IPS DF 4.7 (cell line): Measurements from ENCODE around the gene CCNL1.
"Not testable (repeated sequence)": the region's sequence is repeated elsewhere in the genome, so short reads cannot be mapped to it uniquely, and the experiment has no call there.

ENCODE experiments used
- DNase-seq: peaks from one replicate; pipeline ENCODE4 v3.0.0-alpha.2; 2013; ENCODE audit warnings: low spot score; ENCODE audit errors: extremely low read depth

The CCNL1 gene

DNA sequence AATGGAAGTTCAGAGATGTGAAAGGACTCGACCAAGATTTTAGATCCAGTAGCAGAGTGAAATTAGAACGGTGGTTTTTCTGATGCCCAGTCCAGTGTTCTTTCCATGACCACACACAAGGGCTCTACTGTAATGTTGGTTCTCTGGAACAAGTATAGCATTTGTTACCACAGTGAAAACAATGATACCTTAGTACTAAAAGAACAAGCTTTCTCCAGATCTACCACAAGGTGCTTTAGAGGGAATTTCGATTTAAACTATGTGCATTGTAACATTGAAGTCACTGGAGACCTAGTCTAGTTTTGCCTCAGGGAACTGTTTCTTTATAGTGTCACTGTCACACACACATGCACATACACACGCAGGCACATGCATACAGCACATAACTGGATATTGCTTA, 12.8 kb upstream of the CCNL1 start:
- DNase-seq, result no peak

DNA sequence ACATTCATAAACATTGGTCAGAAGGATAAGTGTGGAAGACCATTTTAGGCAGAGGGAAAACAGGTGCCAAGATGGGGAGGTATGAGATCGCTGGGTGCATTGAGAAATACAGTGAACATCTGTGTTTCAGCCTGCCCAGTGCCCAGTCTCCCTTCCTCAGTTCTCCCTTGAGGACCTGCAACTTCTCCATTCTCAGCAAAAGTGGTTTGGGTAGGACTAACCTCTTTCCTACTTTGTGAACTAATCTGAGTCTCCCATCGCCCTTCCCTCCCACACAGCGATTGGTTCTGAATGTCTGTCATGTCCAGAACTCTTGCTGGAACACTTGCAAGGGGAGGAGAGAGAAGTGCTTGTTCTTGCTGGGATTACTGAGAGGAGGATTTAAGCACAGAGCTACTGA, 10.9 kb upstream of the CCNL1 start:
- DNase-seq, result no peak

DNA sequence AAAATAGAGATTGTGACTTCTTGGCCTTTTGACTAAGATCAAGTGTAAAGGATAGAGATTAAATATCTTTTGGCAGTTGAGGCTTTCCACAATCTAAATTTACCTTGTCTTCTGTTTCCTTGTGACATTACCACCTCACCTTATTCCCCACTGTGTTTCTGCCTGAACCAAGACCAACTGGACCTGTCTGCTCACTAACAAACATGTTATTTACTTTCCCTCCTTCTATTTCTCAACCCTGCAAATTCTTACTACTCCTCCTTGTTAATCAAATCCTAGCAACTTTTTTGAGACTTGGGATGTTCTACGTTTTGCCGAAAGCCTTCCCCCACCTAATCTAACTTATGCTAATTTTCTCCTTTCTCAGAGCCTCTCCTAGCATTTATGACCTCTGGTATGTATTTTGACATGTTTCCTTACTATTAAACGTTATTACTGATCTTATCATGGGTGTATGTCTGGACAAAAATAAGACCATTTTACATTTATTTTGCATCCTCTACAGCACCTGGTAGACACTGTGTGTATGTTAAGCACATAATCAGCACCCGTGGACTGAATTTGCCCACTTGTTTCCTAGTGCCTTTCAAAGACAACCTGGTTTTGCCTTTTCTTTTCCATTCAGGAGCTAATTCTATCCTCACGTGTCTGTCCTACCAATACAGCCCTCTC, 7.6 kb upstream of the CCNL1 start:
- DNase-seq, result no peak

DNA sequence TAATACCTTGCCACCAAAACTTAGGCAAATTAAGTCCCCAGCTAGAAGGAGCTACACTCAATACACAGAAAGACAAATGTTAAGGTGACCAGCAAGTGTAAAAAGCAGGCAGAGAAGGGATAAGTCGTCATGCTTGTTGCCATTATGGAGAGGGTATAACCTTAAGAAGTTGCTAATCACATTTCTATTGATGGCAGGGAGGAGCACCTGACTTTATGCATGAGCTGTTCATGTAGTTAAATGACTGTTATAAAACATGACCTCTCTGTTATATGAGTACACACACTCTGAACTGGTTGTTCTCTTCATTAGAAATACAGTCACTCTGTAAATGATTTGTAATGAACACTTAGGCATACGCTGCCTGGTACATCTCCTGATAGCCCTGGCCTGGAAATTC, 6.6 kb upstream of the CCNL1 start:
- DNase-seq, result no peak

DNA sequence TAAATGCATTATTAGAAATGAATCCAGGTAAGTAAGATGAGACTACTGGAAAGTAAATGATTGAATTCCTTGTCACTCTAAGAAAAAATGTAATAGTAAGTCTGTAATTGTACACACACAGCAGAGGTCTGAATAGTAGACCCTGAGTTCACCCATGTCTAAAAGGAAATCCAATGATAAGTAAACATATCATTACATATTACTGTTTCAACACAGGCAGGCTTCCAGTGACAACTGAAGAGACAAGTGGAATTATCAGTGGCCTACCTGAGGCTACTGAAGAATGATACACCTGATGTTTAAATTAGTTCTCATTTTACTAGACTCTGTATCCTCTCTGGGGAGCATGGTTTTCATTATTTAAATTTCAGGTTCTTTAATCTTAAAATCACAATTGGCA, 6.2 kb upstream of the CCNL1 start:
- DNase-seq, result no peak

DNA sequence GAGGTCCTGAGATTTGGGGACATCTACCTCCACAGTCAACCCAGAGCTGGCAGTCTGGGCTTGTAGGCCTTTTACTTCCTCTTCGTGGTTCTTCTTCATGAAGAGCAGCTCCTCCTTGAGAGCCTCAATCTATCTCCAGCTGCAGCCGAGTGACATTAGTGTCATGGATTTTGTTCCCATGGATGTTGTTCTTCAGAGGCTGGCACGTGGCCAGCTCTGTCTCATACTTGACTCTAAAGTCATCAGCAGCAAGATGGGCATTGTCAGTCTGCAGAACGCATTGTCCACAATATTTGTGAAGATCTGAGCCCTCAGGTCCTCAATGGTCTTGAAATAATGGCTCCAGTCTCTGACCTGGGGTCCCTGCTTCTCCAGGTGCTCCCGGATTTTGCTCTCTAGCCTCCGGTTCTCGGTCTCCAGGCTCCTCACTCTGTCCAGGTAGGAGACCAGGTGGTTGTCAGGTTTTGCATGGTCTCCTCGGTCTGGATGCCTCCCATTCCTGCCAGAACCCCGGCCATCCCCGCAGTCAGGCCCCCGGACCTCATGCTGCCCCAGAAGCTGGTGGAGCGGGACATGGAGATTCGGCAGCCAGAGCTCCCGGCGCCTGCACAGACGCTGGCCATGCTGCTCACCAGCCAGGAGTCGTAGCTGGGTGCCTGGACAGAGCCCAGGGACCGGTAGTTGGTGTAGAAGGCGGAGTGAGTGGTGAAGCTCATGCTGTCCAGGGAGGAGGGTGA, 3.4 kb upstream of the CCNL1 start:
- no peak for DNase-seq

DNA sequence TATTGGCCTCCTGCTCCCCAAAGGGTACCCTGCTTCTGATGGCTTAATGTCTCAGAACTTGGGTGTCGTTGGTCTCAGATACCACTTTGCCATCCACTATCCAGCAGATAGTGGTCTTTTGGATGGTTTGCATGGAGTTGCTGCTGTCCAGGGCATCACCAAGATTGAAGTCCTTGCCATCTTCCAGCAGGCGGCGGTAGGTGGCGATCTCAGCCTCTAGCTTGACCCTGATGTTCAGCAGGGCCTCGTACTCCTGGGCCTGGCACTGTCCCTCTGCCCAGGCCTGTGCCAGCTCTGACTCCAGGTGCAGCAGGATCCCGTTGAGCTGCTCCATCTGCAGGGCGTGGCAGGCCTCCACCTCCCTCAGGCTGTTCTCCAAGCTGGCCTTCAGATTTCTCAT, 2.7 kb upstream of the CCNL1 start:
- not testable (repeated sequence) for DNase-seq

DNA sequence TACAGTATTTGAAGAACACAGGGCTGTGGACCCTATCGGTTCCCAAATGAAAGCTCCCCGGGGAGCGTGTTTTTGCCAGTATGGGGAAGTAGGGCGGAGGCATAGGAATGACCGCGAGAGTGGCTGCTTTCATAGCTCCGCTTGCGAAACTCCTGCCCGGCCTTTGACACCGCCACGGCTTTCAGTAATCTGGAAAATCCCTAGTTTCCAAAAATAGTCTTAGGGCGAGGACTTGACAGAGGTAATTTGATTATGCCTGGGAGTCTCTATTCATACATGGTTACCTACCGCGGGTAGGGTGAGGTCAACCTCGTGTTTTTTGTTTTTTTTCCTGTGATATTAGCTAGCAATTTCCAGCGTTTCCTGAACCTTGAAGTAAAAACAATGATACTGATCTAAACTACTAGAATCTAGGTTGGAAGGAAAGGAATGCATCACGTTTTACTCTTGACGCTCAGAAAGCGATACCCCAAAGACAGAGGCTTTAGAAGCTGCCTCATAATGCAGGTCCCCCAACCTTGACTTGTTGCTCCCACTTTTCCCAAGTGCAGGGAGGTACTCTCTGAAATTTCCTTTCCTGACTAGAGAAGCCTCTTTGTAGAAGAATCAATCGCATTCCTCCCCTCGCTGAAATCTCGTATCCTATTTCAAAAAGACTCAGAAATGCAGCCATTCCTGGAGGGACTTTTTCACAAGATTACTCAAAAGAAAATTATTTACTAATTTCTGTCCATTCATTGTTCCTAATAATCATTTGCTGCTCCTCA, 894 bp upstream of the CCNL1 start:
- DNase-seq, result no peak

DNA sequence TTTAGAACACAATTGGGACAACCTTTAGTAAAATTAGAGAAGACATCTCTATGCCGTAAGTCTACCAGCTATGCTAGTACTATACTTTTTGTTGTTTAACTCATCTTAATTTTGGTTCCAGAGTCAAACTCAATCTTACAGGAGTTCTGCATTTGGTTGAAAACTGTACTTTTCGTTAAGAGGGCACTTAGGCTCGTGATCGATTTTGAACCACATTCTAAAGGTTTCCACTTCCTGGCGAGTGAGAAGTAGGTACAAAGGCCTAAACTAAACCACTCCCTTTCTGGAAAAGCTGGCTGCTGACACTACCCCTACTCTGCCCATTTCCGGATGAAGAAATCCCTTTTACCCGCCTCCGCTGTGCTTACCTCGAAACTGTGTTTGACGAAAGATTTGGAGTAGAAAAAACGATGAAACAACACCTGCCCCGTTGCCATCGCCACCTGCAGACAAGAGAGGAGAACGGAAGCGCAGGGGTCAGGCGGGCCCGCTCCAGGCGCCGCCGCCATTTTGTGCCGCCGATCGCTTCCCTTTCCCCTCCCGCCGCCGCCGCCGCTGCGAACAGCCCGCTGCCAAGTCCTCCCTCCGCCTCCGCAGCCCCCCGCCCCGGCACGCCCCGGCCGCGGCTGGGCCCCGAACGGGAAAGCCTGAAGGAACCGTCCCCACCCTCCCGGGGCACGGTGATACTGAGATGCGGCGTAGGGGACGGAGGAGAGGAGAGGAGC, 748 bp downstream of the CCNL1 start:
- DNase-seq, result no peak

DNA sequence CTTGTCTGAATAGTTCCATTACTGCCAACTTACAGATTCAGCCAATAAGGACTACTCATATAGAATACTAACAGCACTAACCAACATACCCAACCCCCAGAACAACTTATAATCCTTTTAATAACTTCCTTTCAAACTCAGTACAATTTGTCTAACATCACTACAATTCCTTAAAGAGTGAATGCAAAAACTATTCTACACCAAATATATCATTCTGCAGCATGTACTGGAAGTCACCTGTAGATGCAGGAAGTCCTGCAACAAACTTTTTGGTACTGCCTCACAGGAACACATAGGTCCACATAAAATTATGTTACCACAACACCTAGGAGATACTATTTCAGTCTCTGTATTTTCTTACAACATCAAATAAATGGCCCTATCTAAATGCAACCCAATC, 2.1 kb downstream of the CCNL1 start:
- DNase-seq, result no peak

DNA sequence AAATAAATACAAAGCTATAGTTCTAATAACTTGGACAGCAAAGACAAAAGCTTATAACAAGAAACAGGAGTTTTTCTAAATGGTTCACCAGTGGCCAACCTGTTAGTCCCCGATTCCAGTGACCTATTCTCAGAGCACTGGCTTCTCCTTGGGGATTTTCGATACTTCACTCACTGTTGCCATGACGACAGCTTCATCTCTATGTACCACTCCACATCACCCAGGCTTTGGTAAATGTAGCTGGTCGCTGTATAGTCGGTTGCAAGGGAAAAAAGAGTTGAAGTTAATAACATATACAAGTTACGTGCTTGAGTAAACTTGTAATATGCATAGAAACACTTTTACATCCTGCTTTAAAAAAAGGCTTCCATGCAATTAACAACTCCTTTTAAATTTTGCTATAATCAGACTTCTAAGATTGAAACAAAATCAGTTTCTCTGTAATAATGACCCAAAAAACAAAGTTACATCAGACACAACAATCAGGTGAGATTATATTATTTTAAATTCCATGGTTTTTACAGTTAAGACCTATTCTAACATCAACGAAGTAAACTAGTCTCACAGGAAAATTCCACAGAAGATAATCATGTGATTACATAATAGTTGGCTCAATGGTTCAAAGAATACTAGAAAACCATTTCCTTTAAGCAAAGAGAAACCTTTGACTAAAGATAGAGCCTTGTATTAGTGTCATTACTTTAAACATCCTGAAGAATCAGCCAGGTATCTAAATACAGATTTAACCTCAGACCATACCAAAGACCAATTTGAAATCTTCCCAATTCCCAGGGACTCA, 2.9 kb downstream of the CCNL1 start:
- DNase-seq, result no peak

DNA sequence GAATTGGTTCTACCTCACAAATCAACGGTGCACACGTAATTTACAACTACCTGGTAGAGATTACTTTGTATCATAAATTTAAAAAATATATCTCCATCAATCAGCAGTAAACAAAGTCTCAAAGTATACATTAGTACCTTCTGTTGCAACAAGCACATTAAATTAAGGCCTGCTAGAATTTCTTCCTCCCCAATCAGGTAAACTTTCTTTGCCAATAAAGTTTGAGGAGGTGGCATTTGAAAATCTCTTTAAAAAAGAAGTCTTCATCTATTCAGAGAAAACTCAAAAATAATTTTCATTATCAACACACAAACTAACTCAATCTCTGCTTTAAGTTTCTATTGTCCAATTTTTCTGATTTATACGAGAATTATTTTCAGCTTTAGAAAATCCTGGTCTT, 4.4 kb downstream of the CCNL1 start:
- DNase-seq, result no peak

DNA sequence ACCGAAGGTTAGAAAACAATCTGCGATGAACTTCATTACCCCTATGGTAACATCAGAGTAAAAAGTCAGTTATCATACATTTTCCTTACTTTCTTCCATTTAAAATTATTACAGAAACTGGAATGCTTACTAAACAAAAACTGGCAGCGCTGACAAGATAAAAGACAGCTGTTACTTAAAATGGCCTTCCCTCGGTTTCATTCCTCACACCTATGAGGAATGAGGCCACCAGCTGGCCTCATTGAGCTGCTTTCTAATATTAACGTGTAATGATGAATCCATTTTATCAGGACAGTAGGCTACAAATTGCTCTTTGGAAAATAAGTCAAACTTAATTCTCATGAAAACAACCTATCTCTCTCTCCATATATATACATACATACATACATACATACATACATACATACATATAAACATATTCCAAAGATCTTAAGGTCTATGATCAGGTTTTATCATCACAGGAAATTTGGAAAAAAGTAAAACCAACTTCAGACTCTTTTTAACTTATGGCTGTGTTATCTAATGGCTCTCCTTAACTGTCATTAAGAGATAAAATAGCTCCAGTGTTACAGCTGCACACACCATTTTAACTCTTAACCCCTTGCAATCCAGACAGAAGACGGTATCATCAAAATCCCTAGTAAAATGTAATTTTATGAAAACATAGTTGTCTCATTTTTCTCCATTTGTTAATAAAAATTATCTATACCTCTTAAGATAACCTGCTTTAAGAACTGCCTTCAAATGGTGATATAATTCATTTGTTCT, 5.2 kb downstream of the CCNL1 start:
- DNase-seq, result no peak

DNA sequence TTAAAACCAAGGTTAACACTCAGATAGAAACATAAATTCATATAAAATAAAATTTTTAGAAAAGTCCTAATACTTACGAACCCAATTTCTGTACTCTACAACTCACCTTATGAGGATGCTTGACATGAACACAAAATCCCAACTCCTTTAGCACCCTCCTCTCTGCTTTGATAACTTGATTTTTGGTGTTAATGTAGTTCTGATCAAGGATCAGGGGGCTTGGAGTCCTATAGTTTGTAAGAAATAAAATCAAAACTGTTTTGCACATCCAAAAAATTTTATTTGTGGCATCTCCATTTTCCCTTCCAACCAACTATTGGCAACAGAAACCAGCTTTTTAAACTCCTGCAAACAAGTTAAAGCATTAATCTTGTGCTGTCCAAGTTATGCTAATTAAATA, 7.0 kb downstream of the CCNL1 start:
- DNase-seq, result no peak

DNA sequence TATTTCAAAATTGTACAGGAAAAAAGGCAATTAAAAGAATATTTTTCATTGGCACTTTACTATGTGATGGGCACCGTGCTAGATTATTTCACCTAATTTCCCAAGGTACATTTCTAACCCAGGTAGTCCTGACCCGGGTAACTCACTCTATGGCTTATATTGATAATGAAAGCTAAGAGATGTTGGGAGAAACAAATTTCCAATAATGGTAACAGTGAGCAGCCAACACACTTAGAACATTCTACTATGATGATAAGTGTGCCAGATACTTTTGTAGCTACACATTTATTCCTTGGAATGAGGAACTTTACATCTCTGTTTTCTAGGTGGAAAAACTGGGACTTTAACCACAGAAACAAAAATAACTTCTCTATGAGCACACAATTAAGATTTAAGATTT, 7.5 kb downstream of the CCNL1 start:
- DNase-seq, result no peak

DNA sequence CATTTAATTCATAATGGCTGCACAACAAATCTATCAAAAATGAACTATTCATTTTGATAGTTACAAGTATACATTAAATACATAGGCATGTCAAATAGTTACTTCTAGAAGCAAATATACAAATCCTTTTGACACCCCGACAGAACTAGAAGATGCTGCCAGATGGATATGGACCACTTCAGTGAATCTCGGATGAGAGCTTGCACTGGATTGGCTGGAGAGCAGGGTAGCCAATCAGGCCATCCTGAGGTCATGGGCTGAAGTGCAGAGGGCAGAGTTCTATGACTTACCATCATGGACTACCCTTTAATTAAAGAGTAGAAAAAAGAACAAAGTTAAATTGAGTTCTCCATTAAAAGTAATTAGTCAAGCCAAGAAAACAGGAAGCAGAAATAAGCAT, 8.3 kb downstream of the CCNL1 start:
- DNase-seq, result no peak

DNA sequence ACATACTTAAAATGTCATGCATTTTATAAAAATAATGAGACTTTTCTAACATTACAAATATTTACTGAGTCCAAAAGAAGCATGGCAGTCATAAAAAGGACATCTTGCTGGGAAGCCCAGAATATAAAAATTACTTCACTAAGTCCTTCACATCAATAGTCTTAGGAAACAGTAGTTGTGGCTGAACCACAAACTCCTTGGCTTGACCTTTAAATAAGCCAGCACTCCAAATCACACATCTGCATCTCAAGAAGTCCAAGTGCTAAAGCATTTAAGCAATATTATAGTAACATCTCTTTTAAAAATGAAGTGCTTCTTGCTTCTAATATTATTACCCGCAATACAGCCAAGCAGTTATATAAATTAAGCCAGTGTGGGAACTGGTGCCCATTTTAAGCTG, 8.8 kb downstream of the CCNL1 start:
- DNase-seq, result no peak

DNA sequence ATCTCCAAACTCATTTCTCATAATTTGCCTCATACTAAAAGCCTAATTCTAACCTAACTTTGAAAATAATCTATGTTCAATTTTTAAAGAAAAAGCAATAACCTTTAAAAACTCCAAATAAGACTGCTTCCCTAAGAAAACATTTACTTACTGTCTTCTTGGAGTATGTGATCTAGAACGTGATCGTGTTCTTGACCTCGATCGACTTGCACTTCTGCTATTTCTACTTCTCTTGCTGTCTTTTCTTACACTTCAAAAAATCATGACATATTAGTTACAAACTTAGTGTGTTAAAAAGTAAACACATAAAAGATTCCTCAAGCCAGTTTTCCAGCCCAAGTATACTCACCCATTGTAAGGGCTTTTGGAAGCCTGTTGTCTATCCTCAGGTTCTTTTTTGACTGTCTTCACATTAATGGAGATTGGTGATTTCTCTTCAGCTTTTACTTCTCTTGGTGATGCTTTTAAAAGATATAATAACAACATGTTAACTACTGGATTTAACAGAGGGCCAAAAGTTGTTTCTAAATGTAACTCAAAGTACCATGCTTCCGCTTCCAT, 10.7 kb downstream of the CCNL1 start:
- DNase-seq, result no peak

DNA sequence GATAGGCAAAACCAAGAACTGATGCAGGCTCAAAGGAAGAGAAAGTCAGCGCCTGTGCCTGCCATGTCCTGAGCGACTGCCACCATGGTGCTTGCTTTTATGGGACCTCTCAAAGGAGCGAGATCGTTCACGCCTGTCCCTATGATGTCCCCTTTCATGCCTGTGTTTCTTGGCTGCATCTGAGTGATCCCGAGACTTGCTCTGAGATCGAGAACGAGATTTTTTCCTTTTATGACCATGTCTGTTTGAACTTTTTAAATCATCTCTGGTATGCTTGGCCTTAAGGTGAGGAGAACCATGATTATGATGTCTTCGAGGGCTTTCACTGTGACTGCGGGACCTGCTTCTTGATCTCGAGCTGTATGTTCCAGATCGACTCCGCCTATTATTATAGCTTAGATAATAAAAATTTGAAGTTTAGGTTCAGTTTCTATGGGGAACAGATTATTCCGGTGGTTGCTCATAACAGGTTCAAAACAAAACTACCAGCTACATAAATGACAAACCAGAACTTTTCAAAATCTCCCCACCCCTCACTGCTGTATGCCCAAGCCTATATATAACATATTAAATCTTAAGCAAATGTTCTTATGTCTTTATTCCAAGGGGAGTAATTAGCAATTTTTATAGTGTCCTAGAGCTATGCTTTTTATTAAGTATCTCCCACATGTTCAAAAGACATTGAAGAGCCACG, 11.6 kb downstream of the CCNL1 start:
- no peak for DNase-seq
